Inflammatory macrophage (primary cell): ENCODE results near the gene LRRFIP2.
"Not testable (repeated sequence)": the region's sequence is repeated elsewhere in the genome, so short reads cannot be mapped to it uniquely, and the experiment has no call there.

Experiments used
- DNase-seq, 2 donors: peaks; one replicate each; pipeline ENCODE4 v3.0.0-alpha.2; 2020 to 2022

LRRFIP2 gene

GRCh38 chr3:37140899-37141541 lies 33.4 kb downstream of the LRRFIP2 start:
- no peak for DNase-seq

- no peak for DNase-seq
These were observed 34.8 kb downstream of the LRRFIP2 start for GRCh38 chr3:37139567-37140052.

GRCh38 chr3:37138816-37139215 lies 35.6 kb downstream of the LRRFIP2 start:
- DNase-seq, result no peak

GRCh38 chr3:37137516-37137915 lies 36.9 kb downstream of the LRRFIP2 start:
- no peak for DNase-seq

- DNase-seq, result peak in 1 of 2 donors; percentile 21
These were observed 38.3 kb downstream of the LRRFIP2 start for GRCh38 chr3:37136067-37136466.

- DNase-seq, result no peak
These were observed 38.8 kb downstream of the LRRFIP2 start for GRCh38 chr3:37135561-37135960.

- DNase-seq, result no peak
These were observed 42.0 kb downstream of the LRRFIP2 start for GRCh38 chr3:37132334-37132733.

- DNase-seq, result no peak
These were observed 42.6 kb downstream of the LRRFIP2 start for GRCh38 chr3:37131860-37132144.

- DNase-seq, result no peak
These were observed 43.2 kb downstream of the LRRFIP2 start for GRCh38 chr3:37130984-37131859.

GRCh38 chr3:37130448-37130847 lies 43.9 kb downstream of the LRRFIP2 start:
- DNase-seq, result no peak

- no peak for DNase-seq
These were observed 44.5 kb downstream of the LRRFIP2 start for GRCh38 chr3:37129871-37130270.

- no peak for DNase-seq
These were observed 47.0 kb downstream of the LRRFIP2 start for GRCh38 chr3:37127340-37127739.

- DNase-seq, result no peak
These were observed 47.5 kb downstream of the LRRFIP2 start for GRCh38 chr3:37126856-37127255.

GRCh38 chr3:37125195-37126073 lies 48.9 kb downstream of the LRRFIP2 start:
- no peak for DNase-seq

GRCh38 chr3:37124435-37124834 lies 49.9 kb downstream of the LRRFIP2 start:
- DNase-seq, result peak in 1 of 2 donors; percentile 21

- DNase-seq, result no peak
These were observed 51.1 kb downstream of the LRRFIP2 start for GRCh38 chr3:37123292-37123691.

- DNase-seq, result not testable (repeated sequence)
These were observed 52.3 kb downstream of the LRRFIP2 start for GRCh38 chr3:37122069-37122468.

GRCh38 chr3:37118163-37118562 lies 56.2 kb downstream of the LRRFIP2 start:
- DNase-seq, result no peak

GRCh38 chr3:37117548-37117947 lies 56.8 kb downstream of the LRRFIP2 start:
- no peak for DNase-seq

- DNase-seq, result peak in 1 of 2 donors; percentile 56
These were observed 57.4 kb downstream of the LRRFIP2 start for GRCh38 chr3:37116998-37117397.

- peak in 1 of 2 donors; percentile 17 for DNase-seq
These were observed 58.9 kb downstream of the LRRFIP2 start for GRCh38 chr3:37115446-37115845.

- DNase-seq, result peak; percentile 9 to 58
These were observed 59.9 kb downstream of the LRRFIP2 start for GRCh38 chr3:37114251-37115145.
